ENCODE results near the gene KCNK17. TPM values are rescaled to one million over a fixed set of nuclear protein-coding genes. Genes with fewer than 3 reads are reported as not detected.
A peak's percentile ranks its signal among the peaks of the same experiment; 100 is the strongest.

KCNK17 gene
- polyA plus RNA-seq, 4 donors, result 0.17 to 0.40 (median 0.23) TPM

GRCh38 chr6:39338397-39338796 lies 24.2 kb upstream of the KCNK17 start:
- DNase-seq (ENCODE audit: low read depth in 4 of 4, low spot score in 2 of 4), result no peak

- no peak for DNase-seq (ENCODE audit: low read depth in 4 of 4, low spot score in 2 of 4)
Measured at GRCh38 chr6:39335780-39336545, 21.7 kb upstream of the KCNK17 start.

GRCh38 chr6:39333644-39334438 lies 19.6 kb upstream of the KCNK17 start:
- no peak for DNase-seq (ENCODE audit: low read depth in 4 of 4, low spot score in 2 of 4)

- no peak for DNase-seq (ENCODE audit: low read depth in 4 of 4, low spot score in 2 of 4)
Measured at GRCh38 chr6:39330476-39330875, 16.3 kb upstream of the KCNK17 start.

GRCh38 chr6:39330057-39330456 lies 15.8 kb upstream of the KCNK17 start:
- no peak for DNase-seq (ENCODE audit: low read depth in 4 of 4, low spot score in 2 of 4)

- DNase-seq (ENCODE audit: low read depth in 4 of 4, low spot score in 2 of 4), result no peak
Measured at GRCh38 chr6:39328066-39328465, 13.8 kb upstream of the KCNK17 start.

GRCh38 chr6:39327507-39327906 lies 13.3 kb upstream of the KCNK17 start:
- no peak for DNase-seq (ENCODE audit: low read depth in 4 of 4, low spot score in 2 of 4)

- no peak for DNase-seq (ENCODE audit: low read depth in 4 of 4, low spot score in 2 of 4)
Measured at GRCh38 chr6:39322306-39322850, 8.2 kb upstream of the KCNK17 start, which contains the start of gene KCNK16. TSS of gene KCNK16 (minus strand) at chr6:39322702. CDS start at chr6:39322540, 162 bp downstream.

GRCh38 chr6:39321761-39322160 lies 7.5 kb upstream of the KCNK17 start:
- DNase-seq (ENCODE audit: low read depth in 4 of 4, low spot score in 2 of 4), result no peak

- DNase-seq (ENCODE audit: low read depth in 4 of 4, low spot score in 2 of 4), result no peak
Measured at GRCh38 chr6:39320363-39320984, 6.3 kb upstream of the KCNK17 start.

- DNase-seq (ENCODE audit: low read depth in 4 of 4, low spot score in 2 of 4), result no peak
Measured at GRCh38 chr6:39319621-39320362, 5.6 kb upstream of the KCNK17 start.

GRCh38 chr6:39317256-39317655 lies 3.0 kb upstream of the KCNK17 start:
- DNase-seq (ENCODE audit: low read depth in 4 of 4, low spot score in 2 of 4), result no peak

- DNase-seq (ENCODE audit: low read depth in 4 of 4, low spot score in 2 of 4), result no peak
Measured at GRCh38 chr6:39313526-39314272, 520 bp downstream of the KCNK17 start.

GRCh38 chr6:39312912-39313525 lies 1.2 kb downstream of the KCNK17 start:
- no peak for DNase-seq (ENCODE audit: low read depth in 4 of 4, low spot score in 2 of 4)

GRCh38 chr6:39310542-39310941 lies 3.7 kb downstream of the KCNK17 start:
- no peak for DNase-seq (ENCODE audit: low read depth in 4 of 4, low spot score in 2 of 4)

- DNase-seq (ENCODE audit: low read depth in 4 of 4, low spot score in 2 of 4), result peak in 2 of 4 donors; percentile 34 to 57
Measured at GRCh38 chr6:39309942-39310531, 4.2 kb downstream of the KCNK17 start.

- DNase-seq (ENCODE audit: low read depth in 4 of 4, low spot score in 2 of 4), result no peak
Measured at GRCh38 chr6:39307462-39307861, 6.8 kb downstream of the KCNK17 start.

- no peak for DNase-seq (ENCODE audit: low read depth in 4 of 4, low spot score in 2 of 4)
Measured at GRCh38 chr6:39304951-39305350, 9.3 kb downstream of the KCNK17 start.
